Activated CD4-positive, alpha-beta T cell treated with anti-CD3 and anti-CD28 coated beads for 24 hours (primary cell): Measurements from ENCODE around the gene KLHL29.
"Not testable (repeated sequence)": the region's sequence is repeated elsewhere in the genome, so short reads cannot be mapped to it uniquely, and the experiment has no call there.

ENCODE experiments used
- DNase-seq, 2 donors: peaks; one replicate each; pipeline ENCODE4 v3.0.0-alpha.2; 2020; ENCODE audit warnings: low read depth in 2 of 2

Gene KLHL29

GRCh38 chr2:23367760-23368159 lies 17.2 kb upstream of the KLHL29 start:
- DNase-seq = no peak

GRCh38 chr2:23373666-23374065 lies 11.3 kb upstream of the KLHL29 start:
- DNase-seq = no peak

- no peak for DNase-seq
Observed at GRCh38 chr2:23375448-23375847, 9.5 kb upstream of the KLHL29 start.

- DNase-seq = no peak
Observed at GRCh38 chr2:23376075-23376474, 8.9 kb upstream of the KLHL29 start.

- DNase-seq = no peak
Observed at GRCh38 chr2:23376972-23377371, 8.0 kb upstream of the KLHL29 start.

- no peak for DNase-seq
Observed at GRCh38 chr2:23377771-23378170, 7.2 kb upstream of the KLHL29 start.

- DNase-seq = no peak
Observed at GRCh38 chr2:23378496-23378895, 6.5 kb upstream of the KLHL29 start.

GRCh38 chr2:23379220-23379695 lies 5.7 kb upstream of the KLHL29 start:
- no peak for DNase-seq

GRCh38 chr2:23380562-23381065 lies 4.4 kb upstream of the KLHL29 start:
- peak in 1 of 2 donors; percentile 14 for DNase-seq

- no peak for DNase-seq
Observed at GRCh38 chr2:23381084-23381483, 3.9 kb upstream of the KLHL29 start.

- no peak for DNase-seq
Observed at GRCh38 chr2:23381485-23381884, 3.5 kb upstream of the KLHL29 start.

- DNase-seq = no peak
Observed at GRCh38 chr2:23383100-23383499, 1.9 kb upstream of the KLHL29 start.

GRCh38 chr2:23385351-23385747 lies 370 bp downstream of the KLHL29 start:
- no peak for DNase-seq

GRCh38 chr2:23385748-23386338 lies 864 bp downstream of the KLHL29 start:
- no peak for DNase-seq

GRCh38 chr2:23386339-23387220 lies 1.6 kb downstream of the KLHL29 start:
- no peak for DNase-seq

GRCh38 chr2:23387221-23387550 lies 2.2 kb downstream of the KLHL29 start:
- DNase-seq = no peak

GRCh38 chr2:23387845-23388244 lies 2.9 kb downstream of the KLHL29 start:
- DNase-seq = no peak

GRCh38 chr2:23388294-23388693 lies 3.3 kb downstream of the KLHL29 start:
- no peak for DNase-seq

- DNase-seq = no peak
Observed at GRCh38 chr2:23388756-23389514, 4.0 kb downstream of the KLHL29 start.

- no peak for DNase-seq
Observed at GRCh38 chr2:23390152-23390551, 5.2 kb downstream of the KLHL29 start.

- DNase-seq = not testable (repeated sequence)
Observed at GRCh38 chr2:23391237-23391736, 6.3 kb downstream of the KLHL29 start.

- DNase-seq = no peak
Observed at GRCh38 chr2:23393722-23394121, 8.7 kb downstream of the KLHL29 start.
